IMR-90 (cell line): ENCODE results near the gene GOLGA3.

Experiments
- CEBPB ChIP-seq: IDR thresholded peaks from 2 replicates; pipeline ENCODE4 v1.6.1; 2012; ENCODE audit warnings: low read depth, low read length, improper control_type of control experiment
- FOS ChIP-seq: fragments of 150-350 bp; IDR thresholded peaks from 2 replicates; pipeline ENCODE4 v1.6.1; 2016; ENCODE audit warnings: low read depth, low read length
- MXI1 ChIP-seq: IDR thresholded peaks from 2 replicates; pipeline ENCODE4 v1.6.1; 2012; ENCODE audit warnings: low read depth, mild to moderate bottlenecking, low read length, moderate library complexity, borderline replicate concordance
- POLR2A ChIP-seq: IDR thresholded peaks from 2 replicates; pipeline ENCODE4 v1.6.1; 2012; ENCODE audit warnings: mild to moderate bottlenecking, low read depth, low read length
- RAD21 ChIP-seq: IDR thresholded peaks from 2 replicates; pipeline ENCODE4 v1.6.1; 2012; ENCODE audit warnings: low read length, improper control_type of control experiment
- SMC3 ChIP-seq: fragments of 150-350 bp; IDR thresholded peaks from 2 replicates; pipeline ENCODE4 v1.6.1; 2016; ENCODE audit warnings: low read depth, mild to moderate bottlenecking, antibody characterized with exemption, low read length, moderate library complexity
- TF ChIP-seq, protein P1 (sequence below): conservative IDR thresholded peaks from 2 replicates; pipeline ENCODE4 v1.5.1; 2012; ENCODE audit warnings: mild to moderate bottlenecking, low read depth, low read length, improper control_type of control experiment

DNA sequence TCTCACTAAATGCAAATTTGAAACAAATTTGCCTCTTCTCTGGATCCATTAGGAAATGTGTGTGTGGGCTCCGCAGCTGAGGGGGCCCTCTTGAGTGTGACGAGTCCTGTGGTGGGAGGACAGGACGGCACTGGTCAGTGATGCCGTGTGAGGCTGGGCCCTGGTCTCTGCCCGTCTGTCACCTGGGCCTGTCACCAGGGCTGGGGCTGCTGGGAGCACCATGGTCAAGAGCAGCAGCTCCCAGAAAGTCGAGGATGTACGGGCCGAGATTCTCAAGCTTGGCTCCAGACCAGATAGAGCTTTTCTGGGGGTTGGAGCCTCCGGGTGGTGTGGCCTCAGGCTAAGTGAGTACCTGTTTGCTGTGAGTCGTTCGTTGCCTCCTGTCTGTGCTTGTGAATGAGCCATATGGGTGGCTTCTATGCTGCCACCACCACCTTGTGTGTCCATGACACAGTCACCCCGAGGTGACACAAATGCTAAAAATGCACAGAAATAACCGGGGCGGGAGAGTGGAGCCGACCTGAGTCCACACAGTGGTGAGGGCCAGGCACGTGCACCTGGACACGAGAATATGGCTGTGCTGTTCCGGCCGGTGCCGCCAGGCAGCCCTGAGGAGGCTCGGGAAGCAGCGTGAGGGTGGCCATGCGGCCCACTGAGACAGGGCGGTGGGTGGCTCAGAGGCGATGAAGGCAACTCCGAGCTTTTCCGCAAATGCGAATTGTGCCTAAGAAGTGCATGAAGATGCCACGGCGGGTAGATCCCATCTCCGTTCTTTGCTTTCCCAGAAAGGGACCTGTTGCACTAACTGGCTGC is 109.3 kb downstream of the GOLGA3 start:
- TF ChIP-seq CEBPB (no peak), MXI1 (no peak), SMC3 (no peak), POLR2A (no peak), RAD21 (no peak), FOS (no peak)
- TF ChIP-seq, protein P1, sequence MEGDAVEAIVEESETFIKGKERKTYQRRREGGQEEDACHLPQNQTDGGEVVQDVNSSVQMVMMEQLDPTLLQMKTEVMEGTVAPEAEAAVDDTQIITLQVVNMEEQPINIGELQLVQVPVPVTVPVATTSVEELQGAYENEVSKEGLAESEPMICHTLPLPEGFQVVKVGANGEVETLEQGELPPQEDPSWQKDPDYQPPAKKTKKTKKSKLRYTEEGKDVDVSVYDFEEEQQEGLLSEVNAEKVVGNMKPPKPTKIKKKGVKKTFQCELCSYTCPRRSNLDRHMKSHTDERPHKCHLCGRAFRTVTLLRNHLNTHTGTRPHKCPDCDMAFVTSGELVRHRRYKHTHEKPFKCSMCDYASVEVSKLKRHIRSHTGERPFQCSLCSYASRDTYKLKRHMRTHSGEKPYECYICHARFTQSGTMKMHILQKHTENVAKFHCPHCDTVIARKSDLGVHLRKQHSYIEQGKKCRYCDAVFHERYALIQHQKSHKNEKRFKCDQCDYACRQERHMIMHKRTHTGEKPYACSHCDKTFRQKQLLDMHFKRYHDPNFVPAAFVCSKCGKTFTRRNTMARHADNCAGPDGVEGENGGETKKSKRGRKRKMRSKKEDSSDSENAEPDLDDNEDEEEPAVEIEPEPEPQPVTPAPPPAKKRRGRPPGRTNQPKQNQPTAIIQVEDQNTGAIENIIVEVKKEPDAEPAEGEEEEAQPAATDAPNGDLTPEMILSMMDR = no peak
